Bronchial epithelial cell (primary cell): ENCODE measurements around the gene NEFH. TPM values are rescaled to one million over a fixed set of nuclear protein-coding genes. Genes with fewer than 3 reads are reported as not detected.

ENCODE experiments used
- DNase-seq: peaks from one replicate; pipeline ENCODE4 v3.0.0-alpha.2; 2010; ENCODE audit warnings: low read depth
- FAIRE-seq: peaks from 2 replicates; lab custom pipeline; 2011; peaks lifted over from hg19 to GRCh38; lab: Jason Lieb, UNC
- H3K27me3 ChIP-seq: 2 replicates; pipeline ENCODE4 v1.5.1; 2011; ENCODE audit warnings: low read length; ENCODE audit not compliant: control insufficient read depth, insufficient read depth
- H3K36me3 ChIP-seq: 2 replicates; pipeline ENCODE4 v1.5.1; 2011; ENCODE audit warnings: low read length; ENCODE audit not compliant: control insufficient read depth, insufficient read depth
- H3K4me3 ChIP-seq: 2 replicates; pipeline ENCODE4 v1.5.1; 2011; ENCODE audit warnings: mild to moderate bottlenecking, low read depth, low read length, control low read depth
- CTCF ChIP-seq: IDR thresholded peaks from 2 replicates; pipeline ENCODE4 v1.5.1; 2011; ENCODE audit warnings: mild to moderate bottlenecking, moderate library complexity, low read length, control low read depth, inconsistent platforms; ENCODE audit not compliant: insufficient read depth, severe bottlenecking
- total RNA-seq: library from RNA; depleted of rRNA; stranded (reverse); fragments of >200 nt; gene quantifications from 2 replicates; pipeline ENCODE4 v1.2.1, GENCODE V29; 2014

NEFH gene
- total RNA-seq, 1 donor from 2014 or later, result under 0.01 TPM

GRCh38 chr22:29519996-29520395 lies 40.0 kb downstream of the NEFH start:
- Histone ChIP-seq H3K4me3 (no peak overlapping the region), H3K27me3 (no peaks in the 10 kb centered on the region), H3K36me3 (peaks cover 30% of the 10 kb centered on the region)
- FAIRE-seq, result no peak
- no peak for DNase-seq
- no peak for TF ChIP-seq CTCF

- peak; percentile 62 for DNase-seq
- Histone ChIP-seq H3K36me3 (peaks cover 34% of the 10 kb centered on the region), H3K4me3 (no peak overlapping the region), H3K27me3 (no peaks in the 10 kb centered on the region)
- FAIRE-seq, result no peak
- TF ChIP-seq CTCF, result no peak
Observed at GRCh38 chr22:29520851-29521250, 40.8 kb downstream of the NEFH start.

GRCh38 chr22:29521526-29521925 lies 41.5 kb downstream of the NEFH start:
- H3K36me3 ChIP-seq, result peaks cover 34% of the 10 kb centered on the region
- H3K4me3 ChIP-seq, result no peak overlapping the region
- FAIRE-seq (no peak), DNase-seq (no peak)
- H3K27me3 ChIP-seq, result no peaks in the 10 kb centered on the region
- TF ChIP-seq CTCF, result no peak

- TF ChIP-seq CTCF, result no peak
- no peaks in the 10 kb centered on the region for H3K27me3 ChIP-seq
- DNase-seq (no peak), FAIRE-seq (no peak)
- H3K36me3 ChIP-seq, result peaks cover 34% of the 10 kb centered on the region
- no peak overlapping the region for H3K4me3 ChIP-seq
Observed at GRCh38 chr22:29523761-29524160, 43.7 kb downstream of the NEFH start.

GRCh38 chr22:29524442-29525191 lies 44.6 kb downstream of the NEFH start:
- H3K27me3 ChIP-seq, result no peaks in the 10 kb centered on the region
- FAIRE-seq, result no peak
- no peak overlapping the region for H3K4me3 ChIP-seq
- H3K36me3 ChIP-seq, result peaks cover 35% of the 10 kb centered on the region
- peak; percentile 8 for DNase-seq
- TF ChIP-seq CTCF, result peak; percentile 43

GRCh38 chr22:29528144-29528543 lies 48.1 kb downstream of the NEFH start:
- Histone ChIP-seq H3K27me3 (no peaks in the 10 kb centered on the region), H3K4me3 (no peak overlapping the region), H3K36me3 (peaks cover 39% of the 10 kb centered on the region)
- TF ChIP-seq CTCF, result no peak
- DNase-seq (no peak), FAIRE-seq (no peak)
